ENCODE measurements around the gene PDK1. TPM values are rescaled to one million over a fixed set of nuclear protein-coding genes. Genes with fewer than 3 reads are reported as not detected.

Gene PDK1
- total RNA-seq, 1 experiment from 2014 or later: 6.8 TPM

DNA sequence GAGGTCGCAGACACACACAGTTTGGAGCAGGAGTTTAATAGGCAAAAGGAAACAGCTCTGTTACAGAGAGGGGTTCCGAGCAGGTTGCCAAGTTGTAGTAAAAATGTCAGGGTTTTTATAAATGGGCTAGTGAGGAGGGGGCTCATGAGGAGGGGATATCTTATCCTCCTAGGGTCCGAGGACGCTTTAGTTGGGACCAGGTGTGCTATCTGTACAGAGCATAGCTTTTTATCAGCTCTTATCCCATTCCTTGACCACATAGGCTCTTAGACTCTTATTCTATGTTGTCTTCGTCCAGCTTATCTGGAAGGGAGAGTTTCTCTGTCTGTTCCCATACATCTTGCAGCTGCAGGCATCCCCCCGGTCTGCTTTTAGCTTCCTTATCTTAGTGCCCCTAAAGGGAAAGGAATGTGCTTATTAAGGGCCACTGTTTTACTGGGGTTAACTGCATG, 44.7 kb downstream of the PDK1 start:
- H3K9me3 ChIP-seq (ENCODE audit: low read depth, low read length, poor library complexity, severe bottlenecking): no peaks in the 10 kb centered on the region
- H3K27ac ChIP-seq (ENCODE audit: low read depth, low read length, poor library complexity, severe bottlenecking): no peak overlapping the region
- no TSS peak for BruUV-seq (replicated peaks)
- no peak overlapping the region for H3K4me3 ChIP-seq (ENCODE audit: low read depth, low read length, poor library complexity, severe bottlenecking)
- no peak for DNase-seq (ENCODE audit: low spot score)
- TF ChIP-seq, protein P1, sequence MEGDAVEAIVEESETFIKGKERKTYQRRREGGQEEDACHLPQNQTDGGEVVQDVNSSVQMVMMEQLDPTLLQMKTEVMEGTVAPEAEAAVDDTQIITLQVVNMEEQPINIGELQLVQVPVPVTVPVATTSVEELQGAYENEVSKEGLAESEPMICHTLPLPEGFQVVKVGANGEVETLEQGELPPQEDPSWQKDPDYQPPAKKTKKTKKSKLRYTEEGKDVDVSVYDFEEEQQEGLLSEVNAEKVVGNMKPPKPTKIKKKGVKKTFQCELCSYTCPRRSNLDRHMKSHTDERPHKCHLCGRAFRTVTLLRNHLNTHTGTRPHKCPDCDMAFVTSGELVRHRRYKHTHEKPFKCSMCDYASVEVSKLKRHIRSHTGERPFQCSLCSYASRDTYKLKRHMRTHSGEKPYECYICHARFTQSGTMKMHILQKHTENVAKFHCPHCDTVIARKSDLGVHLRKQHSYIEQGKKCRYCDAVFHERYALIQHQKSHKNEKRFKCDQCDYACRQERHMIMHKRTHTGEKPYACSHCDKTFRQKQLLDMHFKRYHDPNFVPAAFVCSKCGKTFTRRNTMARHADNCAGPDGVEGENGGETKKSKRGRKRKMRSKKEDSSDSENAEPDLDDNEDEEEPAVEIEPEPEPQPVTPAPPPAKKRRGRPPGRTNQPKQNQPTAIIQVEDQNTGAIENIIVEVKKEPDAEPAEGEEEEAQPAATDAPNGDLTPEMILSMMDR (conservative IDR thresholded peaks at IDR 0.05; ENCODE audit: low read depth, low read length): no peak
- no peak for TF ChIP-seq EZH2 (IDR thresholded peaks at IDR 0.05; ENCODE audit: borderline replicate concordance, low read depth, low read length, poor library complexity, severe bottlenecking)
- H3K27me3 ChIP-seq (replicated peaks; ENCODE audit: insufficient read depth, low read depth, low read length, poor library complexity): no peaks in the 10 kb centered on the region
- H3K4me1 ChIP-seq (ENCODE audit: insufficient read depth, low read length, poor library complexity, severe bottlenecking): no peaks in the 10 kb centered on the region
- peaks cover 11% of the 10 kb centered on the region for H3K36me3 ChIP-seq (ENCODE audit: insufficient read depth, low read length, poor library complexity, severe bottlenecking)
- CTCF ChIA-PET: no interaction called here
- POLR2A ChIA-PET (ENCODE audit: low non-redundant PET): interaction anchor here (0.7 kb wide), 1 partner anchor 628 kb away, joined by 4 read pairs; no protein-coding TSS in a partner anchor
- intact Hi-C loops (cut with micrococcal nuclease; ENCODE audit: unreplicated experiment): no loop called here

DNA sequence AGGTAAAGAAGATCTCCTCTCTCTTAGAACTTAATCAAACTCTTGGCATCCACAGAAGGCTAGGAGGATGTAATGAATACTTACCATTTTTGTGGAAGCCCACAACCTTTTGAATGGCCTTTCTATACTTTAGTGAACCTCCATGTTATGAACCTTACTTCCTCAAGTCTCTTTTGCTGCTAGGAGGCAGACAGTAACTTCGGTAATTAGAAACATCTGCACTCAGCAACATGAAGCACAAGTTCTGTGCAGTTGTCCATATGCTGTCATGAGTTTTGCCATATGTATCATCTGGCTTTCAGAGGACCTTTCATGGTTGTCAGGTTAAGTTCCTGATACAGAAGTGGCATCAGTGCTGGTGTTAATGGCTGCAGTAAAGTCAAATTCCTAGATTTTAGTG, 50.4 kb downstream of the PDK1 start:
- intact Hi-C loops (cut with micrococcal nuclease; ENCODE audit: unreplicated experiment): no loop called here
- Histone ChIP-seq H3K27ac (ENCODE audit: low read depth, low read length, poor library complexity, severe bottlenecking) (no peak overlapping the region), H3K4me1 (ENCODE audit: insufficient read depth, low read length, poor library complexity, severe bottlenecking) (peaks cover 2% of the 10 kb centered on the region), H3K9me3 (ENCODE audit: low read depth, low read length, poor library complexity, severe bottlenecking) (no peaks in the 10 kb centered on the region), H3K27me3 (replicated peaks; ENCODE audit: insufficient read depth, low read depth, low read length, poor library complexity) (no peaks in the 10 kb centered on the region), H3K36me3 (ENCODE audit: insufficient read depth, low read length, poor library complexity, severe bottlenecking) (no peaks in the 10 kb centered on the region), H3K4me3 (ENCODE audit: low read depth, low read length, poor library complexity, severe bottlenecking) (no peak overlapping the region)
- BruUV-seq (replicated peaks): no TSS peak
- no peak for TF ChIP-seq EZH2 (IDR thresholded peaks at IDR 0.05; ENCODE audit: borderline replicate concordance, low read depth, low read length, poor library complexity, severe bottlenecking)
- TF ChIP-seq, protein P1 (conservative IDR thresholded peaks at IDR 0.05; ENCODE audit: low read depth, low read length): no peak
- ChIA-PET CTCF (no interaction called here), POLR2A (ENCODE audit: low non-redundant PET) (no interaction called here)
- DNase-seq (ENCODE audit: low spot score): no peak

DNA sequence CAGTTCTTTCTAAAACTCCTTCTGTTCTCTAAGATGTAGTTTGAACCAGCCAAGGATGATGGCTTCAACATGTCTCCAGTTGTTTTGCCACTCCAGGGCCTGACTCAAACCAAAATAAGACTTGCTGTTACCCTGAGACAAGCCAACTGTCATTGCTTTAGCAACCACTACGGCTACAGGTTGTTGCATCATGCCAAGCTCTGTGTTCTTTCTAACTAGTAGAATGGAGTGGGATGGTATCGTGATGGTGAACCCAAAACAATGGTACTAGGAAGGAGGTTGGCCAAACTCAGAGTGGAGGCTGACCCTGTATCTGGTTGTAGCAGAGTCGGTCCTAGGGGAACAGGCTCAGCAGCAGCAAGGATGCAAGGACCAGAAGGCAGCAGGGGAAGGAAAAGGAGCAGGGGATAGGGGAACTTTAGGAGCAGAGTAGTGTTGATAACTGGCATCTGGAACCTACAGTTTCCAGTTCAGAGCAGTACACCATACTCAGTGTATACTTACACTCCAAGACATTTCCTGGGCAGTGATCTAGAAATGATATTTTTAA, 51.6 kb downstream of the PDK1 start:
- BruUV-seq (replicated peaks): no TSS peak
- DNase-seq (ENCODE audit: low spot score): no peak
- CTCF ChIA-PET: no interaction called here
- no peaks in the 10 kb centered on the region for H3K9me3 ChIP-seq (ENCODE audit: low read depth, low read length, poor library complexity, severe bottlenecking)
- no peak overlapping the region for H3K27ac ChIP-seq (ENCODE audit: low read depth, low read length, poor library complexity, severe bottlenecking)
- intact Hi-C loops (cut with micrococcal nuclease; ENCODE audit: unreplicated experiment): no loop called here
- TF ChIP-seq EZH2 (IDR thresholded peaks at IDR 0.05; ENCODE audit: borderline replicate concordance, low read depth, low read length, poor library complexity, severe bottlenecking): no peak
- POLR2A ChIA-PET (ENCODE audit: low non-redundant PET): no interaction called here
- H3K27me3 ChIP-seq (replicated peaks; ENCODE audit: insufficient read depth, low read depth, low read length, poor library complexity): no peaks in the 10 kb centered on the region
- H3K4me3 ChIP-seq (ENCODE audit: low read depth, low read length, poor library complexity, severe bottlenecking): no peak overlapping the region
- no peaks in the 10 kb centered on the region for H3K36me3 ChIP-seq (ENCODE audit: insufficient read depth, low read length, poor library complexity, severe bottlenecking)
- peaks cover 14% of the 10 kb centered on the region for H3K4me1 ChIP-seq (ENCODE audit: insufficient read depth, low read length, poor library complexity, severe bottlenecking)

DNA sequence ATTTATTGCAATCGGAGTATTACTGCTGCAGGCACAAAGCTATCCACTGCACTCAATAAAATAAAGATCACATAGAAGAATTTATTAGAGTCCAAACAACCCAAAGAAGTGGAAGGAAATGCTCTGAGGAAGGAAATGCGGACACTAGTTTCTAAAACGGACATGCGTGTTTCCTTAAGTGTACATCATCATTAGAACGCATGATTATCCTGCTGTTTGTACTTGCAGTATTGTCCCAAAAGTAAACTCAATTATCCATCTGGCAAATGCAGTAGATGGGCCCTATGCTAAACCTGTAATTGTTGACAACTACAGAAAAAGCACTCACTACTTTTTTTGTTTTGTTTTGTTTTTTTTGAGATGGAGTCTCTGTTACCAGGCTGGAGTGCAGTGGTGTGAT, 53.6 kb downstream of the PDK1 start:
- no peak overlapping the region for H3K4me3 ChIP-seq (ENCODE audit: low read depth, low read length, poor library complexity, severe bottlenecking)
- intact Hi-C loops (cut with micrococcal nuclease; ENCODE audit: unreplicated experiment): no loop called here
- POLR2A ChIA-PET (ENCODE audit: low non-redundant PET): no interaction called here
- H3K9me3 ChIP-seq (ENCODE audit: low read depth, low read length, poor library complexity, severe bottlenecking): no peaks in the 10 kb centered on the region
- no peak for TF ChIP-seq EZH2 (IDR thresholded peaks at IDR 0.05; ENCODE audit: borderline replicate concordance, low read depth, low read length, poor library complexity, severe bottlenecking)
- TF ChIP-seq, protein P1 (conservative IDR thresholded peaks at IDR 0.05; ENCODE audit: low read depth, low read length): no peak
- CTCF ChIA-PET: no interaction called here
- H3K36me3 ChIP-seq (ENCODE audit: insufficient read depth, low read length, poor library complexity, severe bottlenecking): no peaks in the 10 kb centered on the region
- H3K4me1 ChIP-seq (ENCODE audit: insufficient read depth, low read length, poor library complexity, severe bottlenecking): peaks cover 26% of the 10 kb centered on the region
- BruUV-seq (replicated peaks): no TSS peak
- H3K27ac ChIP-seq (ENCODE audit: low read depth, low read length, poor library complexity, severe bottlenecking): no peak overlapping the region
- DNase-seq (ENCODE audit: low spot score): no peak
- H3K27me3 ChIP-seq (replicated peaks; ENCODE audit: insufficient read depth, low read depth, low read length, poor library complexity): no peaks in the 10 kb centered on the region

Measured in A673 (cell line).